GM19372 (cell line): ENCODE data around the gene SUOX.
A peak's percentile ranks its signal among the peaks of the same experiment; 100 is the strongest.
"Not testable (repeated sequence)": the region's sequence is repeated elsewhere in the genome, so short reads cannot be mapped to it uniquely, and the experiment has no call there.

Experiments used
- ATAC-seq: cut with Tn5 transposase; IDR thresholded peaks from one replicate; pipeline ENCODE4 v1.9.1; 2021; ENCODE audit warnings: mild to moderate bottlenecking, low read depth, moderate library complexity; ENCODE audit not compliant: unreplicated experiment

The SUOX gene

GRCh38 chr12:56017181-56017580 lies 20.1 kb downstream of the SUOX start:
- ATAC-seq: no peak

- no peak for ATAC-seq
These were observed 21.3 kb downstream of the SUOX start for GRCh38 chr12:56018356-56018755.

GRCh38 chr12:56020423-56021184 lies 23.5 kb downstream of the SUOX start, which contains the start of gene IKZF4:
TSS of gene IKZF4 (plus strand) at chr12:56021043. CDS start at chr12:56021494, 451 bp downstream.
- no peak for ATAC-seq

- no peak for ATAC-seq
These were observed 24.9 kb downstream of the SUOX start for GRCh38 chr12:56021889-56022497.

- ATAC-seq: no peak
These were observed 31.6 kb downstream of the SUOX start for GRCh38 chr12:56028511-56029165.

- ATAC-seq: no peak
These were observed 32.1 kb downstream of the SUOX start for GRCh38 chr12:56029166-56029519.

- ATAC-seq: no peak
These were observed 32.7 kb downstream of the SUOX start for GRCh38 chr12:56029666-56030293.

GRCh38 chr12:56031987-56032386 lies 34.9 kb downstream of the SUOX start:
- ATAC-seq: no peak

GRCh38 chr12:56034586-56035332 lies 37.7 kb downstream of the SUOX start:
- ATAC-seq: no peak

- no peak for ATAC-seq
These were observed 40.1 kb downstream of the SUOX start for GRCh38 chr12:56037161-56037560.

- no peak for ATAC-seq
These were observed 41.1 kb downstream of the SUOX start for GRCh38 chr12:56038022-56038655.

- ATAC-seq: no peak
These were observed 43.1 kb downstream of the SUOX start for GRCh38 chr12:56040151-56040550.

- ATAC-seq: peak; percentile 4
These were observed 44.0 kb downstream of the SUOX start for GRCh38 chr12:56040963-56041551.

GRCh38 chr12:56041552-56042429 lies 44.7 kb downstream of the SUOX start, which contains the start of gene RPS26:
TSS of gene RPS26 (plus strand) at chr12:56041918. CDS start at chr12:56042167, 249 bp downstream.
- ATAC-seq: peak; percentile 92

- not testable (repeated sequence) for ATAC-seq
These were observed 45.3 kb downstream of the SUOX start for GRCh38 chr12:56042430-56042813.

GRCh38 chr12:56042843-56043242 lies 45.8 kb downstream of the SUOX start:
- ATAC-seq: no peak

GRCh38 chr12:56046027-56046780 lies 49.1 kb downstream of the SUOX start:
- ATAC-seq: no peak

- ATAC-seq: no peak
These were observed 56.4 kb downstream of the SUOX start for GRCh38 chr12:56053407-56053893.
